Smooth muscle cell of the brain vasculature (primary cell): ENCODE data around the gene CAPN2.

Experiments used
- DNase-seq: peaks from one replicate; pipeline ENCODE4 v3.0.0-alpha.2; 2012; ENCODE audit warnings: low read depth, low spot score

Gene CAPN2

GRCh38 chr1:223702735-223703667 is 9.3 kb upstream of the CAPN2 start:
- no peak for DNase-seq

GRCh38 chr1:223703668-223704013 is 8.7 kb upstream of the CAPN2 start:
- no peak for DNase-seq

- no peak for DNase-seq
Measured at GRCh38 chr1:223704921-223705878, 7.1 kb upstream of the CAPN2 start.

DNA sequence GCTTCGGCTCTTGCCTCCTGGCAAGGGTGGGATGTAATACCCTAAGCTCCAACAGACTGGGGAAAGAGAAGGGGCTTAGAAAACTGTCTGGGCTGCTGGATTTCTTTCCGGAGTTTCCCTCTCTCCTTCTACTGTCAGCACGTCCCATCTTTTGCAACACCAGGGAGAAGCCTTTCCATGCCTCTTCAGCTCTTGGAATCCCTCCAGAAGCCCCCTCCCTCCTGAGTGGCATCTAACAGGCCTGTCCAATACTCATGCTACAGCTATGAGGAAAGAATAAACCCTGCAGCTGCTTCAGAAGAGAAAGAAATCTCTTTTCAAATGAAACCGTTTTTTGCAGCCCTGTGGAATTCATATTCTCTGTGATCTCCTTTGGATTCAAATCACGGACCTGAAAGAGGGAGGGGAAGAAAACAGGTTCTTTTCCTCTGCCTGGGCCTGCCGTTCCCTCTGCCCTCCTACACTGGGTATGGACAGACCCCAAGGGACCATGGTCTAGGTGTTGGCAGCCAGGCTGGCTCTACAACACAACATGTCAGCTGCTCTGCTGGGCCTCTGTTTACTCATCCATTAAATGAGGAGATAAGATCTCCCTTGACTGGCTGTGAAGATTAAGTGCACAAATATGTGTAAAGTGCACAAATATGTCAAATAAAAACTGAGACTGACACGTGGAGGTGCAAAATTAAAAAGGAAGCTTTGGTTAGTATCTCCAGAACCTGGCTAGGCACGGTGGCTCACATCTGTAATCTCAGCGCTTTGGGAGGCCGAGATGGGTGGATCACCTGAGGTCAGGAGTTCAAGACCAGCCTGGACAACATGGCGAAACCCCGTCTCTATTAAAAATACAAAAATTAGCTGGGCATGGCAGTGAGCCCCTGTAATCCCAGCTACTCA is 6.0 kb upstream of the CAPN2 start:
- DNase-seq, result peak; percentile 81

- peak; percentile 94 for DNase-seq
Measured at GRCh38 chr1:223707256-223708000, 4.9 kb upstream of the CAPN2 start.

- no peak for DNase-seq
Measured at GRCh38 chr1:223708001-223708359, 4.4 kb upstream of the CAPN2 start.

- no peak for DNase-seq
Measured at GRCh38 chr1:223708651-223709268, 3.6 kb upstream of the CAPN2 start.

DNA sequence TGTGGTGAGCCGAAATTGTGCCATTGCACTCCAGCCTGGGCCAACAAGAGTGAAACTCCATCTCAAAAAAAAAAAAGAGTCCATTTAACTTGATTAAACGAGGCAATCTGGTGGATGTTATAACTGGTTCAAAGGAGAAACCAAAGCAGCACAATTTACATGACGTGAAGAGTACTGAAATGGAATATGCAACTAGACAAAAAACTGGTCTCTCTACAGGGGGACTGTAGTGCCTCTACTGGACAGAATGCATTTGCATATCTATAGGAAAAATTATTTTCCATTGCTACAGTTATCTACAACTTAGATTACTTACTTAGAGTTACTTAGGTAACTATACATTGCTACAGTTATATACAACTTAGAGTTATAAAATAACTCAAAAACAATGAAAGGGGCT is 2.7 kb upstream of the CAPN2 start:
- DNase-seq, result no peak

GRCh38 chr1:223710179-223711133 is 1.9 kb upstream of the CAPN2 start:
- DNase-seq, result no peak

- no peak for DNase-seq
Measured at GRCh38 chr1:223711173-223711572, 1.2 kb upstream of the CAPN2 start.

GRCh38 chr1:223711747-223712193 is 569 bp upstream of the CAPN2 start:
- DNase-seq, result no peak

DNA sequence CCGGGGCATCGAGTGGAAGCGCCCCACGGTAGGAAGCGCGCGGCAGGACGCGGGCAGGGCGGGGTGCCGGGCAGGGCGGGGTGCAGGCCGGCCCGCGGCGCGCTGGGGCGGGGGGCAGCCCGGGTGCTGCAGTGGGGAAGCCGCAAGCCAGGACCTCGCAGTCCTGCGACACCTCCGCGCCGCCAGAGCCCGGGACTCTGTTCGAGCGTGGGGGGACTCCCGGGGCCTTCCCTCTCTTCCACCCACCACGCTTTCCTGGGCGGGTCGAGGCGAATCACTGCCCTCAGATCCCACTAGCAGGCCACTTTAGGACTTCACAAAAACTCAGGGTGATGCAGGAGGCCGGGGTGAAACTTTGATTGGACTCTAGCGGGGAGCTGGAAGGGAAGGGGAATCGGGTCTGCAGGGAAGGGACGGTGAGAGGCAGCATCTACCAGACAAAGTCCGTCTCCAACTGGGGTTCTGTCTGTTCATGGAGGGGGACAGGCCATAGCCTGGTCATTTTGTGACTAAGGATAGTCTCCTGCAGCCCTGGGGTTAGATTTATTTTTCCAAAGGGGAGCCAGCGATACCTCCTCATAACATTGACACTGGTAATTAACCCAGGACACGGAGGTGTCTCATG is 623 bp downstream of the CAPN2 start:
- DNase-seq, result no peak

DNA sequence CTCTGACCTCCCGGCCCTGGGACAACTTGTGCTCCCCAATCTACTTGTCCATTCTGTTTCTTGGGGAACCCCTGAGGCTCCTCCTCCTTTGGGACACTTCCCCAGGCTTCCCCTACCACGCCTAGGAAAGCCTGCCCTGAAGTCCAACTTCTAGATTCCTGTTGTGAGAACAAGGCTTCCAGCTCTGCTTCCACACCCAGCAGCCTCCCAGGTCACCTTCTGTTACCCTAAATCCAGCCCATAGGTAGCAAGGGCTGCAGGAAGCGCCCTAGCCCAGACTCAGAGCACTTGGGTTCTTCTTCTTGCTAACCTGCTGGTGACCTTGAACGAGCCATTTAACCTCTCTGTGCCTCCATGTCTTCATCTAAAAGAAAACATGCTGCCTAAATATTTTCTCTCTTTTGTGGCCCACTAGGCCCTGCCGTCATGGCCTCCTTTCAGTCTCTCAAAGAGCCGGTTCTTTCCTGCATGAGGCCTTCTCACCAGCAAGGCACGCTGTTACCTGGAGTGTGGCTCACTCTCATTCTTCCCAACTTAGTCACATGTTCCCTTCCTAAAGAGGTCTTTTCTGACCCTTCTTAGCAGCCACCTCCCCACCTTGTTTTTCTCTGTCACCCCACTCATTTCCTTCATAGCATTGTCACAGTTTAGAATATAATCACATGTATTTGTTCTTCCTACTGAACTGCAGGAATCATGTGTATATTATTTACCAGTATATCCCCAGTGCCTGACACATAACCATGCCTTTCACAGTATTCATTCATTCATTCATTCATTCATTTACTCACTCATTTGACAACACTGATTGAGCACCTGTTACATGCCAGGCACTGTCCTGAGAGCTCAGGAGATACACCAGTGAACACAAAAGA is 1.4 kb downstream of the CAPN2 start:
- DNase-seq, result no peak

DNA sequence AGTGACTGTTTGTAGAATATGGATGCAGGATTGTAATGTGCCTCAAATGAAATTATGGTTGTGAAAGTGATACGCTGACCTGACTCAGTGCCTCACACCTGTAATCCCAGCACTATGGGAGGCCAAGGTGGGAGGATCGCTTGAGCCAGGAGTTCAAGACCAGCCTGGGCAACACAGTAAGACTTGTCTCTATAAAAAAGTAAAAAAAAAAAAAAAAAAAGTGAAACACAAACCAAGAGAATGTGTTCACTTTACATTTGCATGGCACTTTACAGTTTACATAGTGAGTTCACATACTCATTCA is 2.0 kb downstream of the CAPN2 start:
- DNase-seq, result no peak

DNA sequence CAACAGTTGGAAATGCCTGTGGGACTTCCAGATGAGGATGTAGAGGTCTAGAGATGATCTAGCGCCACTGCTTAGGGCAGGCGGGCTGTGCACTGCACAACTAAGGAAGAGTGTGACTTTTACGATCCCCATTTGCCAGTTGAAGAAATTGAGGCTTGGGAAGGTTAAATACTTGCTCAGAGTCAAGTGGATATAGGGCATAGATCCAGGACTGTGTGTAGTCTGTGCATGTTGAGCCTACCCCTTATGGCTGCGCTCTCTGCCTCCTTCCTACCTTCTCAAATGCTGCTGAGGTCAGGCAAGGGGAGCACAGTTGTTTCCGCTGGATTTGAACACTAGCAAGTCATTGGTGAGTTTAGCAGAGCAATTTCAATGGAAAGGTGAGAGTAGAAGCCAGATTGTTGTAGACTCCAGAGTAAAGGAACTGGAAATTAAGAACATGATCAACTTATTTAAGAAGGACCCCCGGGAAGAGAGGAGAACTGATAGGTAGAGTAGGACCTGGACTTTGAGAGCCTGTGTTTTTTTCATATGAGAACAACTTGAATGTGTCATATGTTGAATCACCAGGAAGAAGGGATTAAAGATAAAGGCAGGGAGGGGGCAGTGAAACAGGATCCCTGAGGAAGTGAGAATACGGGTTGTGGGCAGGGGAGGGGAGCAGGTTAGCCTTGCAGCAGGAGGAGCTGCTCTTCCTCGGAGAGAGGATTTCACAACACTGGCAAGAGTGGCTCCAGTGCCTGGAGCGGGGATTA is 2.7 kb downstream of the CAPN2 start:
- DNase-seq, result no peak

DNA sequence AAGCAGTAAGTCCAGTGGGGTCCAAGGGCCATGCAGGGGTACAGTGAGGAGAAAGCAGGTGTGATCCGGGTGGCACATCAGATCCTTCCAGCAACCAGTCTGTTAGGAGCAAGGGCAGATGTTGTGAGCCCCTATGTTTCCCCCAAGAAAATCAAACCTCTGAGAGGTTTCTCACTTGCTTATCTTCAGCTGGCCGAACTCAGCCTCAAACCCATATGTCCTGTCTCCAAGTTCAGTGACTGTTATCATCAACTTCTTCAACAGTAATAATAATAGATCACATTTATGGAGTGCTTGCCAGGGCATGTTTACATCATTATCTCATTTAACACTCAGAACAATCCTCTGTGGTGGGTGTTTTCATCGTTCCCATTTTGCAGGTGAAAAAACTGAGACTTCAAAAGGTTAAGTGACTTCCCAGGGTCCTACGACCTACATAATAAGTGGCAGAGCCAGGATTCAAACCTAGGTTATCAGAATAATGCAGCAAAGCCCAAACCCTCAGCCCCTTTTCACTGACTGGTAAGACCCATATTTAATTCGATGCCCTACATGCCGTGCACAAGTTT is 3.3 kb downstream of the CAPN2 start:
- no peak for DNase-seq
